Right lobe of liver (tissue), 4 donors: ENCODE measurements around the gene PCIF1.

Source experiments
- POLR2A ChIP-seq: fragments of 450-650 bp; IDR thresholded peaks from one replicate; pipeline ENCODE4 v1.6.1; 2017; ENCODE audit warnings: antibody characterized with exemption, mild to moderate bottlenecking
- TF ChIP-seq, protein P1 (sequence below), 4 donors: fragments of 200-600 bp in 3 of 4; fragments of 450-650 bp in 1 of 4; IDR thresholded peaks; one replicate each; pipeline versions ENCODE4 v1.5.1 to v1.8.0; 2016 to 2022; ENCODE audit warnings: antibody characterized with exemption in 4 of 4, mild to moderate bottlenecking in 2 of 4
- donor health status: DM: no; HTN: no; CAD: no.
- donor health status: DM: no; HTN: no; CAD: no.
- donor health status: DM: no; HTN: yes; CAD: no.

DNA sequence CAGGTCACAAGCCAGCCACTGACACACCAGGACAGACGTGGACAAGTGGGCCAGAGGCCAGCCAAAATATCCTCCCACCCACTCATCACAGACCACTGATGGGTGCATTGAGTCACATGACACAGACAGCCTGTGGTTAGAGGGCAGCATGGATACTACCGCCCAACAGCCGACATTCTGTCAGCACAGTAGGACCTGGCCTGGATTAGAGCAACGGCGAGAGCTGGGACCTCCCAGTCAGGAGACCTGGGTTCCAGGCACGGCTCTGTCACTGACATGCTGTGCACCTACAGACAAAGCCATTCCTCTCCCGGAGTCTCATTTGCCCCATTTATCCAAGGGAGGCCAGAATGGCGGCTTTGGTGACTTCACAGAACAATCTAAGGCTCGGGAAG is 29.5 kb downstream of the PCIF1 start:
- TF ChIP-seq POLR2A: no peak
- TF ChIP-seq, protein P1, sequence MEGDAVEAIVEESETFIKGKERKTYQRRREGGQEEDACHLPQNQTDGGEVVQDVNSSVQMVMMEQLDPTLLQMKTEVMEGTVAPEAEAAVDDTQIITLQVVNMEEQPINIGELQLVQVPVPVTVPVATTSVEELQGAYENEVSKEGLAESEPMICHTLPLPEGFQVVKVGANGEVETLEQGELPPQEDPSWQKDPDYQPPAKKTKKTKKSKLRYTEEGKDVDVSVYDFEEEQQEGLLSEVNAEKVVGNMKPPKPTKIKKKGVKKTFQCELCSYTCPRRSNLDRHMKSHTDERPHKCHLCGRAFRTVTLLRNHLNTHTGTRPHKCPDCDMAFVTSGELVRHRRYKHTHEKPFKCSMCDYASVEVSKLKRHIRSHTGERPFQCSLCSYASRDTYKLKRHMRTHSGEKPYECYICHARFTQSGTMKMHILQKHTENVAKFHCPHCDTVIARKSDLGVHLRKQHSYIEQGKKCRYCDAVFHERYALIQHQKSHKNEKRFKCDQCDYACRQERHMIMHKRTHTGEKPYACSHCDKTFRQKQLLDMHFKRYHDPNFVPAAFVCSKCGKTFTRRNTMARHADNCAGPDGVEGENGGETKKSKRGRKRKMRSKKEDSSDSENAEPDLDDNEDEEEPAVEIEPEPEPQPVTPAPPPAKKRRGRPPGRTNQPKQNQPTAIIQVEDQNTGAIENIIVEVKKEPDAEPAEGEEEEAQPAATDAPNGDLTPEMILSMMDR (IDR thresholded peaks at IDR 0.05): no peak
